Naive thymus-derived CD8-positive, alpha-beta T cell (primary cell): ENCODE measurements around the gene STAT5A. TPM values are rescaled to one million over a fixed set of nuclear protein-coding genes. Genes with fewer than 3 reads are reported as not detected.
"Not testable (repeated sequence)": the region's sequence is repeated elsewhere in the genome, so short reads cannot be mapped to it uniquely, and the experiment has no call there.

ENCODE experiments used
- ATAC-seq, 2 donors: fragments of 150-1000 bp; cut with Tn5 transposase in 1 of 2; sonication (Bioruptor Pico), chemical (Tn5 transposase) in 1 of 2; 1 replicate in 1 of 2; 2 replicates in 1 of 2; pipeline ENCODE4 v1.10.0; 2021; ENCODE audit warnings: mild to moderate bottlenecking in 2 of 2, moderate library complexity in 2 of 2
- POLR2A ChIA-PET: fragments of 350-600 bp; sonication (Branson Sonifier 250); formaldehyde crosslinking; loops from one replicate; lab custom pipeline; 2021; ENCODE audit warnings: antibody characterized with exemption; lab: Charles Lee
- DNase-seq, 10 donors: peaks; one replicate each; pipeline versions ENCODE4 v3.0.0 to v3.0.0-alpha.2; 2020 to 2022
- H3K27ac Mint-ChIP-seq, 10 donors: one replicate each; pipeline ENCODE4 v1.8.0; 2020 to 2022; ENCODE audit warnings: mild to moderate bottlenecking in 10 of 10, mixed read lengths in 10 of 10, moderate library complexity in 4 of 10, inconsistent platforms in 1 of 10
- H3K27me3 Mint-ChIP-seq, 5 donors: one replicate each; pipeline ENCODE4 v1.8.0; 2021 to 2022; ENCODE audit warnings: mixed read lengths in 5 of 5
- H3K36me3 Mint-ChIP-seq, 3 donors: one replicate each; pipeline ENCODE4 v1.8.0; 2020 to 2022; ENCODE audit warnings: mixed read lengths in 3 of 3, mild to moderate bottlenecking in 2 of 3, inconsistent platforms in 1 of 3
- H3K4me1 Mint-ChIP-seq, 4 donors: one replicate each; pipeline ENCODE4 v1.8.0; 2021 to 2022; ENCODE audit warnings: mixed read lengths in 4 of 4
- H3K4me3 Mint-ChIP-seq, 10 donors: one replicate each; pipeline ENCODE4 v1.8.0; 2020 to 2022; ENCODE audit warnings: mild to moderate bottlenecking in 10 of 10, mixed read lengths in 10 of 10, moderate library complexity in 6 of 10, inconsistent platforms in 1 of 10
- H3K9me3 Mint-ChIP-seq, 9 donors: one replicate each; pipeline ENCODE4 v1.8.0; 2020 to 2022; ENCODE audit warnings: mixed read lengths in 9 of 9, mild to moderate bottlenecking in 3 of 9, inconsistent platforms in 1 of 9, moderate library complexity in 1 of 9
- polyA plus RNA-seq, 3 donors: library from polyadenylated mRNA; unstranded; fragments of 300-500 nt; fragmentation: Illumina TruSeq; gene quantifications; one replicate each; pipeline ENCODE4 v1.2.3, GENCODE V29; 2021
- total RNA-seq, 8 experiments: library from RNA in 2 of 8; stranded (reverse) in 2 of 8; gene quantifications; one replicate each; pipeline ENCODE4 v1.2.3 and lab custom pipeline; 2021 to 2026

STAT5A gene
- 100 to 1,000 TPM; 117 to 122 TPM for total RNA-seq
- 100 to 1,000 TPM in 1 of 3 donors, 10 to 100 TPM in 2; 59.6 to 115 (median 89.1) TPM for polyA plus RNA-seq
- 164 to 605 (median 217) reads per million in 6 experiments for total RNA-seq (lab: John Stamatoyannopoulos, UW)

DNA sequence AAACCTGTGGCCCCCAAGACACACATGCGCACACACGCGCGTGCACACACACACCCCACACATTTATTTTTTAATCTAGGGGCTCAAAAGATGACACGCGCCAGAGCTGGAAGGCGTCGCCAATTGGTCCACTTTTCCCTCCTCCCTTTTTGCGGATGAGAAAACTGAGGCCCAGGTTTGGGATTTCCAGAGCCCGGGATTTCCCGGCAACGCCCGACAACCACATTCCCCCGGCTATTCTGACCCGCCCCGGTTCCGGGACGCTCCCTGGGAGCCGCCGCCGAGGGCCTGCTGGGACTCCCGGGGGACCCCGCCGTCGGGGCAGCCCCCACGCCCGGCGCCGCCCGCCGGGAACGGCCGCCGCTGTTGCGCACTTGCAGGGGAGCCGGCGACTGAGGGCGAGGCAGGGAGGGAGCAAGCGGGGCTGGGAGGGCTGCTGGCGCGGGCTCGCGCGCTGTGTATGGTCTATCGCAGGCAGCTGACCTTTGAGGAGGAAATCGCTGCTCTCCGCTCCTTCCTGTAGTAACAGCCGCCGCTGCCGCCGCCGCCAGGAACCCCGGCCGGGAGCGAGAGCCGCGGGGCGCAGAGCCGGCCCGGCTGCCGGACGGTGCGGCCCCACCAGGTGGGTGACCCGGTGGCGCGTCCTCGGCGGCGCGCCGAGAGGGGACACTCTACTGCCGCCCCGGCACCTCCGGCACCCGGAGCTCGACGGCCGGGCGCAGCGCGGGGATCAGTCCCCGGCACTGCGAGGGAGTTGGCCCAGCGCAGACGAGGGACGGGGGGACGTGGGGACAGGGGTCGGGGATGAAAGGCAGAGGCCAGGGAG is at the start of gene STAT5A:
Gene STAT5A, plus strand, starts transcription at position 522 of the 826 bp plus-strand sequence. CDS start 914 bp downstream, outside the sequence.
- POLR2A ChIA-PET: interaction anchor here (0.8 to 5.5 kb wide), 20 partner anchors 9 to 178 kb away, joined by 3 to 126 read pairs (median 6); partner anchors contain the start of genes GHDC, HCRT, STAT3 and STAT5B
- peak within 1 kb of the TSS; percentile 94 to 99 (median 96) for H3K27ac Mint-ChIP-seq

DNA sequence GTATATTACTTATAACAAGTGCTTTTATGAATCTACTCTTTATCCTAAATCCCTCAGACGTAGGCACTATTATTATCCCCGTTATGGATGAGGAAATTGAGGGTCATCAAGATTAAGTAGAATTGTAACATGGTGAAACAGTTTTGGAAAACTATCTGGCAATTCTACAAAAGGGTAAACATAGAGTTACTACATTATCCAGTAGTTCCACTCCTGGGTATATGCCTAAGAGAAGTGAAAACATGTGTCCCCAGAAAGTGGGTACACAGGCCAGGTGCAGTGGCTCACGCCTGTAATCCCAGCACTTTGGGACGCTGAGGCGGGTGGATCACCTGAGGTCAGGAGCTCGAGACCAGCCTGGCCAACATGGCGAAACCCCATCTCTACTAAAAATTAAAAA is 48.7 kb upstream of the STAT5A start:
- Mint-ChIP-seq H3K27ac (peak overlapping the region in 3 of 10 donors; percentile 43 to 72 (median 50)), H3K4me1 (peaks cover 17 to 65% (median 46%) of the 10 kb centered on the region in 4 donors)
- ATAC-seq, H3K27me3 Mint-ChIP-seq, DNase-seq, H3K9me3 Mint-ChIP-seq, H3K4me3 Mint-ChIP-seq, H3K36me3 Mint-ChIP-seq: not testable (repeated sequence)
- POLR2A ChIA-PET: interaction anchor here (0.7 to 1.6 kb wide), 2 partner anchors 9 to 47 kb away, joined by 6 to 10 read pairs; no protein-coding TSS in a partner anchor

More for the DNA sequence above, at the start of gene STAT5A:
- Mint-ChIP-seq H3K9me3 (no peaks in the 10 kb centered on the region), H3K4me1 (peaks cover 27 to 60% (median 54%) of the 10 kb centered on the region in 4 donors), H3K36me3 (peaks cover 0 to 31% (median 0%) of the 10 kb centered on the region in 3 donors), H3K27me3 (no peaks in the 10 kb centered on the region), H3K4me3 (peak within 1 kb of the TSS; percentile 88 to 97 (median 92))
- peak; percentile 67 to 89 (median 78) for DNase-seq
- ATAC-seq: peak; percentile 78 to 85

- Mint-ChIP-seq H3K4me3 (no peak overlapping the region), H3K36me3 (peaks cover 0 to 3% (median 0%) of the 10 kb centered on the region in 3 donors), H3K27me3 (no peaks in the 10 kb centered on the region), H3K4me1 (peaks cover 13 to 59% (median 43%) of the 10 kb centered on the region in 4 donors), H3K9me3 (no peaks in the 10 kb centered on the region), H3K27ac (peak overlapping the region in 4 of 10 donors; percentile 9 to 65 (median 42))
- ATAC-seq (no peak), DNase-seq (no peak)
- POLR2A ChIA-PET: interaction anchor here (1.6 kb wide), 1 partner anchor 46 kb away, joined by 10 read pairs; no protein-coding TSS in a partner anchor
Observed at GRCh38 chr17:42240201-42240600, 48.1 kb upstream of the STAT5A start.

DNA sequence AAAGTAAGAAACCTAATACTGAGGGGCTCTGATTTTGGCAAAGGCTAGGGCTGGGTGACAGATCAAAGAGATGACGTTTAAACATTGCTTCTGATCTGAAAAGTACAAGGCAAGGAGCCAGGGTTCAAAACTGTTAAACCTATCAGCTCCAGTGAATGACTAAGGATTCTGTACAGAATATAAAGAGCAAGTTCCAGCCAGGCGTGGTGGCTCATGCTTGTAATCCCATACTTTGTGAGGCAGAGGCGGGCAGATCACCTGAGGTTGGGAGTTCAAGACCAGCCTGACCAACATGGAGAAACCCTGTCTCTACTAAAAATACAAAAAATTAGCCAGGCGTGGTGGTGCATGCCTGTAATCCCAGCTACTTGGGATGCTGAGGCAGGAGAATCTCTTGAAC is 47.4 kb upstream of the STAT5A start:
- H3K27me3 Mint-ChIP-seq, H3K4me3 Mint-ChIP-seq, H3K9me3 Mint-ChIP-seq, H3K36me3 Mint-ChIP-seq, ATAC-seq, DNase-seq: not testable (repeated sequence)
- Mint-ChIP-seq H3K27ac (peak overlapping the region in 8 of 10 donors; percentile 6 to 65 (median 14)), H3K4me1 (peaks cover 10 to 57% (median 42%) of the 10 kb centered on the region in 4 donors)
- POLR2A ChIA-PET: interaction anchor here (0.9 kb wide), 1 partner anchor 337 kb away, joined by 6 read pairs; no protein-coding TSS in a partner anchor

- Mint-ChIP-seq H3K36me3 (peaks cover 0 to 5% (median 0%) of the 10 kb centered on the region in 3 donors), H3K4me1 (peaks cover 13 to 58% (median 43%) of the 10 kb centered on the region in 4 donors), H3K27me3 (no peaks in the 10 kb centered on the region), H3K9me3 (no peaks in the 10 kb centered on the region), H3K4me3 (no peak overlapping the region), H3K27ac (peak overlapping the region in 5 of 10 donors; percentile 9 to 57 (median 39))
- ATAC-seq (no peak), DNase-seq (no peak)
- POLR2A ChIA-PET: interaction anchor here (0.7 kb wide), 1 partner anchor 332 kb away, joined by 4 read pairs; no protein-coding TSS in a partner anchor
Observed at GRCh38 chr17:42241871-42242270, 46.4 kb upstream of the STAT5A start.

DNA sequence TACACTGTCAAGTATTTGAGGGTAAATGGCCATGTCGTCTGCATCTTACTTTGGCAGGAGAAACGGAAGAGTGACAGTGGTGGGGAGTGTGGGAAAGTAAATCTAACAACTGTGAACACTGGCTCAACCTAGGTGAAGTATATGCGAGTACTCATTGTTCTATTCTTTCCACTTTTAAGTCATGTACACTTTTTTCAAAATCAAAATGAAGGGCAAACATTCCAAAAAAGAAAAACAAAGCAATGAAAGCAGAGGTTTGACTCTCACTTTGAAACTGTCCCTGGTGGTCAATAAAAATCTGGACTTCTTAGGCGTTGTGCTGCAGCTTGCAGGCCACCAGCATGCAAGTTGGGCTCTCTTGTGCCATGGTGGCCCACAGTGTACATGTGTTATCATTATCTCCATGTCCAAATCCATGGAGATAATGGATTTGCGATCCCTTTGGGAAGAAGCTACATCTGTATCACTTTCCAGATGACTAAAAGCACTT is 44.8 kb upstream of the STAT5A start:
- H3K27me3 Mint-ChIP-seq: no peaks in the 10 kb centered on the region
- peak overlapping the region in 2 of 10 donors; percentile 12 to 37 for H3K4me3 Mint-ChIP-seq
- POLR2A ChIA-PET: interaction anchor here (0.7 to 1.5 kb wide), 3 partner anchors 32 to 97 kb away, joined by 4 to 5 read pairs (median 4); partner anchors contain the start of gene STAT5A
- ATAC-seq: no peak
- H3K4me1 Mint-ChIP-seq: peaks cover 16 to 65% (median 55%) of the 10 kb centered on the region in 4 donors
- no peaks in the 10 kb centered on the region for H3K9me3 Mint-ChIP-seq
- peak overlapping the region in 8 of 10 donors; percentile 0 to 74 (median 38) for H3K27ac Mint-ChIP-seq
- H3K36me3 Mint-ChIP-seq: peaks cover 0 to 2% (median 0%) of the 10 kb centered on the region in 3 donors
- no peak for DNase-seq

GRCh38 chr17:42244116-42244515 is 44.2 kb upstream of the STAT5A start:
- H3K36me3 Mint-ChIP-seq, H3K9me3 Mint-ChIP-seq, H3K4me3 Mint-ChIP-seq, ATAC-seq, DNase-seq, H3K27me3 Mint-ChIP-seq: not testable (repeated sequence)
- POLR2A ChIA-PET: interaction anchor here (1.4 to 1.5 kb wide), 2 partner anchors 31 to 44 kb away, joined by 4 to 5 read pairs; partner anchors contain the start of gene STAT5A
- peak overlapping the region in 4 of 10 donors; percentile 25 to 50 (median 45) for H3K27ac Mint-ChIP-seq
- H3K4me1 Mint-ChIP-seq: peaks cover 18 to 69% (median 60%) of the 10 kb centered on the region in 4 donors

DNA sequence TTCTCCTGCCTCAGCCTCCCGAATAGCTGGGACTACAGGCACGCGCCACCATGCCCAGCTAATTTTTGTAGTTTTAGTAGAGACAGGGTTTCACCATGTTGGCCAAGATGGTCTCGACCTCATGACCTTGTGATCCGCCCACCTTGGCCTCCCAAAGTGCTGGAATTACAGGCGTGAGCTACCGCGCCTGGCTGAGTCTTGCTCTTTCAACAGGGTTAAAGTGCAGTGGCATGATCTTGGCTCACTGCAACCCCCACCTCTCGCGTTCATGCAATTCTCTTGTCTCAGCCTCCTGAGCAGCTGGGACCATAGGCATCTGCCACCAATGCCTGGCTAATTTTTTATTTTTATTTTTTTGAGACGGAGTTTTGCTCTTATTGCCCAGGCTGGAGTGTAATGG is 43.1 kb upstream of the STAT5A start:
- H3K27me3 Mint-ChIP-seq, H3K9me3 Mint-ChIP-seq, H3K4me3 Mint-ChIP-seq, ATAC-seq, DNase-seq, H3K36me3 Mint-ChIP-seq: not testable (repeated sequence)
- Mint-ChIP-seq H3K27ac (peak overlapping the region in 1 of 10 donors; percentile 91), H3K4me1 (peaks cover 23 to 68% (median 66%) of the 10 kb centered on the region in 4 donors)
- POLR2A ChIA-PET: interaction anchor here (0.7 to 1.4 kb wide), 4 partner anchors 30 to 432 kb away, joined by 4 to 11 read pairs (median 4); partner anchors contain the start of genes FKBP10 and GHDC

DNA sequence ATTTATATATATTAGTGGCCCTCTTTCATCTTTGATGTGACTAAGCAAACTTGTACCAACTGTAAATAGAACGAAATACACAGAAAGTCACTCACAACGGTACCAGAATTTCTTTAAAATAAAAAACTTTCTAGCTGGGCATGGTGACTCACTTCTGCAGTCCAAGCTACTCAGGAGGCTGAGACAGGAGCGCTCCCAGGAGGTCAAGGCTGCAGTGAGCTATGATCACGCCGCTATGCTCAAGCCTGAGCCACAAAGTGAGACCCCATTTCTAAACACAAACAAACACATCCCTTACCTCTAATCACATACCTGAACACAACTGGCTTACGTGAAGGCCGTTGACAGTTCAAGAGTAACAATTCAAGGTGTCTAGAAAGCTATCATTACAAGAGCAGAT is 41.8 kb upstream of the STAT5A start:
- no peaks in the 10 kb centered on the region for H3K27me3 Mint-ChIP-seq
- ATAC-seq (no peak), DNase-seq (no peak)
- peaks cover 21 to 71% (median 63%) of the 10 kb centered on the region in 4 donors for H3K4me1 Mint-ChIP-seq
- H3K9me3 Mint-ChIP-seq: no peaks in the 10 kb centered on the region
- H3K4me3 Mint-ChIP-seq: peak overlapping the region; percentile 47 to 90 (median 74)
- POLR2A ChIA-PET: interaction anchor here (0.5 to 6.2 kb wide), 5 partner anchors 24 to 437 kb away, joined by 3 to 142 read pairs (median 29); partner anchors contain the start of genes STAT5A and STAT5B
- H3K36me3 Mint-ChIP-seq: peaks cover 0 to 2% (median 0%) of the 10 kb centered on the region in 3 donors
- H3K27ac Mint-ChIP-seq: peak overlapping the region; percentile 96 to 100 (median 98)

DNA sequence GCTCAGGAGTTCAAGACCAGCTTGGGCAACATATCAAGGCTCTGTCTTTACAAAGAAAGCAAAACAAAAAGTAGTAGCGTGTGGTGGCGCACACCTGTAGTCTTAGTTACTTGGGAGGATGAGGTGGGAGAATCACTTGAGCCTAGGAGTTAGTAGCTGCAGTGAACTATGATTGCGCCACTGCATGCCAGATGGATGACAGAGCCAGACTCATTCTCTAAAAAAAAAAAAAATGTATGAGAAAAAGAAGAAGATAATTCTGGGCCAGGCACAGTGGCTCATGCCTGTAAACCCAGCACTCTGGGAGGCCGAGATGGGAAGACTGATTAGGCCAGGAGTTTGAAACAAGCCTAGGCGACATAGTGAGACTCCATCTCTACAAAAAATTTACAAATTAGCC is 40.6 kb upstream of the STAT5A start:
- H3K4me3 Mint-ChIP-seq: peak overlapping the region in 9 of 10 donors; percentile 47 to 96 (median 87)
- ATAC-seq (no peak), DNase-seq (no peak)
- POLR2A ChIA-PET: interaction anchor here (0.6 to 6.2 kb wide), 14 partner anchors 18 to 361 kb away, joined by 3 to 142 read pairs (median 9); partner anchors contain the start of genes GHDC, STAT3, STAT5A and STAT5B
- H3K27me3 Mint-ChIP-seq: no peaks in the 10 kb centered on the region
- peaks cover 21 to 69% (median 60%) of the 10 kb centered on the region in 4 donors for H3K4me1 Mint-ChIP-seq
- H3K36me3 Mint-ChIP-seq: peaks cover 0 to 2% (median 0%) of the 10 kb centered on the region in 3 donors
- peak overlapping the region; percentile 96 to 100 (median 98) for H3K27ac Mint-ChIP-seq
- no peaks in the 10 kb centered on the region for H3K9me3 Mint-ChIP-seq

GRCh38 chr17:42248351-42249179 is 39.7 kb upstream of the STAT5A start:
- H3K27me3 Mint-ChIP-seq: no peaks in the 10 kb centered on the region
- H3K4me1 Mint-ChIP-seq: peaks cover 28 to 74% (median 64%) of the 10 kb centered on the region in 4 donors
- H3K27ac Mint-ChIP-seq: peak overlapping the region; percentile 96 to 100 (median 98)
- peak overlapping the region; percentile 75 to 96 (median 90) for H3K4me3 Mint-ChIP-seq
- DNase-seq (peak; percentile 50 to 92 (median 80)), ATAC-seq (peak; percentile 85 to 91)
- no peaks in the 10 kb centered on the region for H3K9me3 Mint-ChIP-seq
- POLR2A ChIA-PET: interaction anchor here (0.5 to 6.2 kb wide), 32 partner anchors 9 to 490 kb away, joined by 3 to 142 read pairs (median 4); partner anchors contain the start of genes GHDC, NAGLU, NKIRAS2 and PSMC3IP
- H3K36me3 Mint-ChIP-seq: peaks cover 0 to 2% (median 0%) of the 10 kb centered on the region in 3 donors
